WERI-Rb-1 (cell line): ENCODE results near the gene ROR1.

Experiments
- DNase-seq: peaks from one replicate; pipeline ENCODE4 v3.0.0-alpha.2; 2020
- H3K27ac ChIP-seq: fragments of 250-450 bp; sonication (Bioruptor Pico); 2 replicates; pipeline ENCODE4 v1.5.1; 2020; ENCODE audit warnings: mild to moderate bottlenecking, moderate library complexity
- H3K27me3 ChIP-seq: fragments of 250-450 bp; sonication (Bioruptor Pico); 2 replicates; pipeline ENCODE4 v1.5.1; 2021; ENCODE audit warnings: mild to moderate bottlenecking, low read depth, moderate library complexity; ENCODE audit not compliant: insufficient read depth, severe bottlenecking
- H3K36me3 ChIP-seq: fragments of 250-450 bp; sonication (Bioruptor Pico); 2 replicates; pipeline ENCODE4 v1.5.1; 2020; ENCODE audit warnings: mild to moderate bottlenecking, moderate library complexity
- H3K4me3 ChIP-seq: 2 replicates; pipeline ENCODE4 v1.5.1; 2011; ENCODE audit warnings: low read depth, mild to moderate bottlenecking, control low read depth, low read length
- H3K9me3 ChIP-seq: fragments of 250-450 bp; sonication (Bioruptor Pico); 2 replicates; pipeline ENCODE4 v1.5.1; 2021; ENCODE audit warnings: mild to moderate bottlenecking, moderate library complexity; ENCODE audit not compliant: severe bottlenecking
- CTCF ChIP-seq: IDR thresholded peaks from 2 replicates; pipeline ENCODE4 v1.5.1; 2011; ENCODE audit warnings: low read depth, mild to moderate bottlenecking, control low read depth, inconsistent platforms, low read length

The ROR1 gene

DNA sequence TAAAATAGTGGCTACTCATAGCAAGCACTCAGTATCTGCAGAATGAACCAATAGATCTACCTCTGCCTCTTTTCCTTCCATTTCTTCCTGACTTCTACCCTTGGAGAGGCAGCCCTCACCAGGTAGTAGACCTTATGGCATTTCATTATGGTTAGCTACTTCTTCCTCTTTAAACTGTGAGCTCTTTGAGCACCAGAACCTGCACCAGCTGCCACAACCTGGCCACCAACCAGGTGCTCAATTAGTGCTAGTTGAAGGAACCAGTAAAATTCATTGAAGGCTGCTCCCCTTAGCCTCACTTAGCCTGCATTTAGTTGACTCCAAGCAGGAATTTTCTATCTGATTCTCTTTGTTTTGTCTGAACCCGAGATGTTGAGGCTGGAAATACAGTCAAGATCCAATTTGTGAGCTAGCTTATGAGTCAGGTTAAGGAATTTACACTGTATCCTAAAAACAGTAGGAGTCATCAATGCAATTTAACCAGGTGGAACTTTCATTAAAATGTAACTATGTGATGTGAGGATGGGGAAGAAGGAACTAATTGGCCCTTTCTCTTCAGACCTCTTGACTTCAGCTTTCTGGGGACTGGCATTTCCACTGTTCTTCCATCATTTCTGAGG is 348.1 kb downstream of the ROR1 start:
- Histone ChIP-seq H3K36me3 (no peaks in the 10 kb centered on the region), H3K4me3 (no peak overlapping the region), H3K27ac (no peak overlapping the region), H3K27me3 (no peaks in the 10 kb centered on the region), H3K9me3 (no peaks in the 10 kb centered on the region)
- TF ChIP-seq CTCF = no peak
- DNase-seq = no peak

GRCh38 chr1:64122588-64122987 is 348.8 kb downstream of the ROR1 start:
- DNase-seq = no peak
- TF ChIP-seq CTCF = no peak
- H3K27me3 ChIP-seq = no peaks in the 10 kb centered on the region
- H3K36me3 ChIP-seq = no peaks in the 10 kb centered on the region
- H3K9me3 ChIP-seq = no peaks in the 10 kb centered on the region
- no peak overlapping the region for H3K4me3 ChIP-seq
- H3K27ac ChIP-seq = no peak overlapping the region

GRCh38 chr1:64124704-64125440 is 351.1 kb downstream of the ROR1 start:
- no peak for TF ChIP-seq CTCF
- no peak overlapping the region for H3K4me3 ChIP-seq
- no peaks in the 10 kb centered on the region for H3K9me3 ChIP-seq
- H3K27ac ChIP-seq = no peak overlapping the region
- DNase-seq = no peak
- H3K27me3 ChIP-seq = no peaks in the 10 kb centered on the region
- H3K36me3 ChIP-seq = no peaks in the 10 kb centered on the region

- H3K9me3 ChIP-seq = no peaks in the 10 kb centered on the region
- H3K36me3 ChIP-seq = no peaks in the 10 kb centered on the region
- no peak overlapping the region for H3K27ac ChIP-seq
- no peak for DNase-seq
- no peak overlapping the region for H3K4me3 ChIP-seq
- H3K27me3 ChIP-seq = no peaks in the 10 kb centered on the region
- TF ChIP-seq CTCF = no peak
Measured at GRCh38 chr1:64126581-64126980, 352.8 kb downstream of the ROR1 start.

DNA sequence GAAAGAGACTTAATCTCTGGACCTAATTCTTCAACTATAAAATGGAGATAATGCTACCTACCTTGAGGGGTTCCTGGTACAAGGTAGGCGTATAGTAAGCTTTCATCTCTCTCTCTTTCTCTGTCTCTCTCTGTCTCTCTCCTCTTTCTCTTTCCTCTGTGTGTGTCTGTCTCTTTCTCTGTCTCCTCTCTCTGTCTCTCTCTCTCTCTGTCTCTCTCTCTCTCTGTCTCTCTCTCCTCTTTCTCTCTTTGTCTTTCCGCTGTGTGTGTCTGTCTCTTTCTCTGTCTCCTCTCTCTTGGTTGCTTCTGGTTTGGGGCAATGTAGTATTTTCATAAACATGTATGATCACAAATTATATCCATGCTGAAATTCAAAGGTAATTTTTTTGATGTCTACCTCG is 353.5 kb downstream of the ROR1 start:
- H3K9me3 ChIP-seq = no peaks in the 10 kb centered on the region
- H3K27ac ChIP-seq = no peak overlapping the region
- no peak for TF ChIP-seq CTCF
- DNase-seq = no peak
- no peak overlapping the region for H3K4me3 ChIP-seq
- H3K27me3 ChIP-seq = no peaks in the 10 kb centered on the region
- no peaks in the 10 kb centered on the region for H3K36me3 ChIP-seq

- no peaks in the 10 kb centered on the region for H3K27me3 ChIP-seq
- no peak overlapping the region for H3K27ac ChIP-seq
- no peaks in the 10 kb centered on the region for H3K36me3 ChIP-seq
- DNase-seq = no peak
- H3K4me3 ChIP-seq = no peak overlapping the region
- H3K9me3 ChIP-seq = no peaks in the 10 kb centered on the region
- TF ChIP-seq CTCF = no peak
Measured at GRCh38 chr1:64129701-64130100, 355.9 kb downstream of the ROR1 start.
